Neural cell (in vitro differentiated cells): ENCODE data around the gene ZCCHC17. TPM values are rescaled to one million over a fixed set of nuclear protein-coding genes. Genes with fewer than 3 reads are reported as not detected.

ENCODE experiments used
- H2AFZ ChIP-seq: fragments of 200-600, 300-800 bp; sonication (generic), shearing (Covaris generic); 2 replicates; pipeline ENCODE4 v1.6.0; 2014; ENCODE audit warnings: low read depth, mild to moderate bottlenecking, antibody characterized with exemption, low read length, moderate library complexity
- H3F3A ChIP-seq: fragments of 200-600 bp; shearing (Covaris generic); 2 replicates; pipeline ENCODE4 v1.6.1; 2016; ENCODE audit warnings: mild to moderate bottlenecking, moderate library complexity, mixed read lengths, antibody characterized with exemption, low read length; ENCODE audit not compliant: insufficient read depth, poor library complexity, severe bottlenecking
- H3K27ac ChIP-seq: fragments of 200-600, 300-800 bp; sonication (generic), shearing (Covaris generic); 2 replicates; pipeline ENCODE4 v1.5.1; 2014; ENCODE audit warnings: mild to moderate bottlenecking, low read length, moderate library complexity
- H3K27me3 ChIP-seq: fragments of 300-800, 200-600 bp; sonication (generic), shearing (Covaris generic); 2 replicates; pipeline ENCODE4 v1.6.0; 2014; ENCODE audit warnings: mild to moderate bottlenecking, low read depth, low read length, moderate library complexity; ENCODE audit not compliant: insufficient read depth
- H3K36me3 ChIP-seq: fragments of 300-800, 200-600 bp; sonication (generic), shearing (Covaris generic); 2 replicates; pipeline ENCODE4 v1.5.1; 2014; ENCODE audit warnings: mild to moderate bottlenecking, antibody characterized with exemption, low read length, moderate library complexity; ENCODE audit not compliant: insufficient read depth
- H3K4me2 ChIP-seq: fragments of 300-800, 200-600 bp; sonication (generic), shearing (Covaris generic); 2 replicates; pipeline ENCODE4 v1.6.0; 2014; ENCODE audit warnings: mild to moderate bottlenecking, low read length
- H3K4me3 ChIP-seq: fragments of 300-800, 200-600 bp; sonication (generic), shearing (Covaris generic); 2 replicates; pipeline ENCODE4 v1.5.1; 2014; ENCODE audit warnings: mild to moderate bottlenecking, low read length, moderate library complexity
- H3K79me2 ChIP-seq: fragments of 200-600 bp; shearing (Covaris generic); replicated peaks from 2 replicates; pipeline ENCODE4 v1.6.0; 2014; ENCODE audit warnings: mild to moderate bottlenecking, low read length, moderate library complexity; ENCODE audit not compliant: insufficient read depth
- H3K9ac ChIP-seq: fragments of 300-800, 200-600 bp; sonication (generic), shearing (Covaris generic); 2 replicates; pipeline ENCODE4 v1.6.1; 2016; ENCODE audit warnings: mild to moderate bottlenecking, low read length, mixed read lengths
- H3K9me2 ChIP-seq: fragments of 200-600 bp; shearing (Covaris generic); 2 replicates; pipeline ENCODE4 v1.6.1; 2016; ENCODE audit warnings: mild to moderate bottlenecking, low read length, mixed read lengths; ENCODE audit not compliant: insufficient read depth
- H3K9me3 ChIP-seq: fragments of 200-600, 300-800 bp; sonication (generic), shearing (Covaris generic); 2 replicates; pipeline ENCODE4 v1.6.1; 2016; ENCODE audit warnings: mild to moderate bottlenecking, mixed run types, low read length, moderate library complexity, mixed read lengths
- H4K20me1 ChIP-seq: fragments of 200-600 bp; shearing (Covaris generic); 2 replicates; pipeline ENCODE4 v1.6.1; 2016; ENCODE audit warnings: mild to moderate bottlenecking, mixed run types; ENCODE audit not compliant: insufficient read depth
- CTCF ChIP-seq: fragments of 450-650 bp; IDR thresholded peaks from 2 replicates; pipeline ENCODE4 v1.5.1; 2014; ENCODE audit warnings: antibody characterized with exemption, mild to moderate bottlenecking, moderate library complexity; ENCODE audit not compliant: poor library complexity, severe bottlenecking
- EP300 ChIP-seq: fragments of 450-650 bp; conservative IDR thresholded peaks from 2 replicates; pipeline ENCODE4 v1.6.1; 2014; ENCODE audit warnings: antibody characterized with exemption, mild to moderate bottlenecking, moderate library complexity; ENCODE audit not compliant: poor library complexity, severe bottlenecking
- EZH2 ChIP-seq: fragments of 200-600, 300-800 bp; shearing (Covaris generic), sonication (generic); IDR thresholded peaks from 2 replicates; pipeline ENCODE4 v1.6.1; 2014; ENCODE audit warnings: antibody characterized with exemption, low read length, borderline replicate concordance, mild to moderate bottlenecking; ENCODE audit not compliant: insufficient read depth, poor library complexity, severe bottlenecking
- MXI1 ChIP-seq: fragments of 450-650 bp; conservative IDR thresholded peaks from 2 replicates; pipeline ENCODE4 v1.6.1; 2014; ENCODE audit warnings: antibody characterized with exemption, mild to moderate bottlenecking; ENCODE audit not compliant: poor library complexity, severe bottlenecking
- POLR2AphosphoS5 ChIP-seq: IDR thresholded peaks from 2 replicates; pipeline ENCODE4 v1.6.1; 2012
- RAD21 ChIP-seq: fragments of 450-650 bp; conservative IDR thresholded peaks from 2 replicates; pipeline ENCODE4 v1.6.1; 2014; ENCODE audit warnings: antibody characterized with exemption, mild to moderate bottlenecking, moderate library complexity
- REST ChIP-seq: IDR thresholded peaks from 2 replicates; pipeline ENCODE4 v1.6.1; 2012; ENCODE audit warnings: borderline replicate concordance
- SMC3 ChIP-seq: fragments of 450-650 bp; conservative IDR thresholded peaks from 2 replicates; pipeline ENCODE4 v1.6.1; 2014; ENCODE audit warnings: antibody characterized with exemption, mild to moderate bottlenecking, moderate library complexity; ENCODE audit not compliant: poor library complexity
- TAF1 ChIP-seq: IDR thresholded peaks from 2 replicates; pipeline ENCODE4 v1.6.1; 2012; ENCODE audit warnings: low read depth
- polyA plus RNA-seq: library from polyadenylated mRNA; depleted of rRNA; stranded (reverse); fragments of >200 nt; gene quantifications from 2 replicates; pipeline ENCODE4 v1.2.3, GENCODE V29; 2014

ZCCHC17 gene
- polyA plus RNA-seq, 1 donor from 2014 or later, result 146 TPM

- no peaks in the 10 kb centered on the region for H3K9me3 ChIP-seq
- no peaks in the 10 kb centered on the region for H3K79me2 ChIP-seq
- H3K4me3 ChIP-seq, result no peak overlapping the region
- no peak overlapping the region for H2AFZ ChIP-seq
- H3K36me3 ChIP-seq, result no peaks in the 10 kb centered on the region
- no peaks in the 10 kb centered on the region for H3F3A ChIP-seq
- H3K9me2 ChIP-seq, result no peaks in the 10 kb centered on the region
- TF ChIP-seq EP300, result no peak
- TF ChIP-seq SMC3, result no peak
- TF ChIP-seq REST, result no peak
- TF ChIP-seq RAD21, result no peak
- TF ChIP-seq TAF1, result no peak
- TF ChIP-seq MXI1, result no peak
- no peak for TF ChIP-seq EZH2
- no peak for TF ChIP-seq CTCF
- TF ChIP-seq POLR2AphosphoS5, result no peak
- H3K27me3 ChIP-seq, result no peaks in the 10 kb centered on the region
- H3K9ac ChIP-seq, result no peak overlapping the region
- no peak overlapping the region for H3K4me2 ChIP-seq
- H3K27ac ChIP-seq, result no peak overlapping the region
- no peaks in the 10 kb centered on the region for H4K20me1 ChIP-seq
Measured at GRCh38 chr1:31263408-31263807, 33.4 kb upstream of the ZCCHC17 start.

- H3K9ac ChIP-seq, result no peak overlapping the region
- H3K27ac ChIP-seq, result no peak overlapping the region
- TF ChIP-seq EP300 (no peak), CTCF (no peak)
- no peaks in the 10 kb centered on the region for H3K9me3 ChIP-seq
- no peaks in the 10 kb centered on the region for H3K27me3 ChIP-seq
- no peak overlapping the region for H3K4me3 ChIP-seq
- H3K4me2 ChIP-seq, result no peak overlapping the region
- no peaks in the 10 kb centered on the region for H3F3A ChIP-seq
- H3K36me3 ChIP-seq, result peaks cover 8% of the 10 kb centered on the region
- no peaks in the 10 kb centered on the region for H3K9me2 ChIP-seq
- no peak overlapping the region for H2AFZ ChIP-seq
- no peaks in the 10 kb centered on the region for H4K20me1 ChIP-seq
- no peaks in the 10 kb centered on the region for H3K79me2 ChIP-seq
Measured at GRCh38 chr1:31264790-31265386, 31.9 kb upstream of the ZCCHC17 start.
